Left ventricle myocardium inferior (tissue), 1 donor: ENCODE measurements around the gene LIN7B. TPM values are rescaled to one million over a fixed set of nuclear protein-coding genes. Genes with fewer than 3 reads are reported as not detected.

ENCODE experiments used
- DNase-seq: peaks from one replicate; pipeline ENCODE4 v3.0.0-alpha.2; 2020
- H3K27ac ChIP-seq: fragments of 200-600 bp; replicated peaks from 2 replicates; pipeline ENCODE4 v1.8.0; 2021
- H3K27me3 ChIP-seq: fragments of 200-600 bp; 2 replicates; pipeline ENCODE4 v1.8.0; 2021; ENCODE audit warnings: low read depth
- H3K36me3 ChIP-seq: fragments of 200-600 bp; 2 replicates; pipeline ENCODE4 v1.8.0; 2021
- H3K4me1 ChIP-seq: fragments of 200-600 bp; 2 replicates; pipeline ENCODE4 v1.8.0; 2021
- H3K4me3 ChIP-seq: fragments of 200-600 bp; 2 replicates; pipeline ENCODE4 v1.8.0; 2021; ENCODE audit warnings: mild to moderate bottlenecking, moderate library complexity
- H3K9me3 ChIP-seq: fragments of 200-600 bp; replicated peaks from 2 replicates; pipeline ENCODE4 v1.8.0; 2021
- intact Hi-C: fragments of 100-400 bp; cut with micrococcal nuclease; formaldehyde crosslinking; loops from one replicate; pipeline ENCODE4 v1.11.0; 2022
- total RNA-seq: library from RNA; stranded (reverse); fragmentation: NEBNext Ultra II Directional; extraction: Animal tissue kit (Norgen Biotek cat#: 25700); gene quantifications from one replicate; pipeline ENCODE4 v1.2.1, GENCODE V29; 2021
- TF ChIP-seq, protein P1 (sequence below): fragments of 200-600 bp; IDR thresholded peaks from 2 replicates; pipeline ENCODE4 v1.8.0; 2021; ENCODE audit warnings: antibody characterized with exemption, mild to moderate bottlenecking, borderline replicate concordance
- donor health status: DM: no; HTN: yes; CAD: no; lungs with severe emphysema.

LIN7B gene
- total RNA-seq, 1 donor from 2014 or later: 23.4 TPM

GRCh38 chr19:49086296-49086695 lies 27.9 kb upstream of the LIN7B start:
- H3K27ac ChIP-seq: peak overlapping the region; percentile 86
- DNase-seq: no peak
- H3K4me1 ChIP-seq: peaks cover 45% of the 10 kb centered on the region
- no peaks in the 10 kb centered on the region for H3K27me3 ChIP-seq
- TF ChIP-seq, protein P1, sequence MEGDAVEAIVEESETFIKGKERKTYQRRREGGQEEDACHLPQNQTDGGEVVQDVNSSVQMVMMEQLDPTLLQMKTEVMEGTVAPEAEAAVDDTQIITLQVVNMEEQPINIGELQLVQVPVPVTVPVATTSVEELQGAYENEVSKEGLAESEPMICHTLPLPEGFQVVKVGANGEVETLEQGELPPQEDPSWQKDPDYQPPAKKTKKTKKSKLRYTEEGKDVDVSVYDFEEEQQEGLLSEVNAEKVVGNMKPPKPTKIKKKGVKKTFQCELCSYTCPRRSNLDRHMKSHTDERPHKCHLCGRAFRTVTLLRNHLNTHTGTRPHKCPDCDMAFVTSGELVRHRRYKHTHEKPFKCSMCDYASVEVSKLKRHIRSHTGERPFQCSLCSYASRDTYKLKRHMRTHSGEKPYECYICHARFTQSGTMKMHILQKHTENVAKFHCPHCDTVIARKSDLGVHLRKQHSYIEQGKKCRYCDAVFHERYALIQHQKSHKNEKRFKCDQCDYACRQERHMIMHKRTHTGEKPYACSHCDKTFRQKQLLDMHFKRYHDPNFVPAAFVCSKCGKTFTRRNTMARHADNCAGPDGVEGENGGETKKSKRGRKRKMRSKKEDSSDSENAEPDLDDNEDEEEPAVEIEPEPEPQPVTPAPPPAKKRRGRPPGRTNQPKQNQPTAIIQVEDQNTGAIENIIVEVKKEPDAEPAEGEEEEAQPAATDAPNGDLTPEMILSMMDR: no peak
- peaks cover 33% of the 10 kb centered on the region for H3K36me3 ChIP-seq
- H3K4me3 ChIP-seq: peak overlapping the region; percentile 89
- no peaks in the 10 kb centered on the region for H3K9me3 ChIP-seq
- intact Hi-C loops: no loop called here

- H3K4me1 ChIP-seq: peaks cover 52% of the 10 kb centered on the region
- H3K9me3 ChIP-seq: no peaks in the 10 kb centered on the region
- no peak for DNase-seq
- H3K36me3 ChIP-seq: peaks cover 73% of the 10 kb centered on the region
- H3K27me3 ChIP-seq: no peaks in the 10 kb centered on the region
- TF ChIP-seq, protein P1: no peak
- intact Hi-C loops: no loop called here
- no peak overlapping the region for H3K4me3 ChIP-seq
- H3K27ac ChIP-seq: no peak overlapping the region
These were observed 22.7 kb upstream of the LIN7B start for GRCh38 chr19:49091391-49092038.

DNA sequence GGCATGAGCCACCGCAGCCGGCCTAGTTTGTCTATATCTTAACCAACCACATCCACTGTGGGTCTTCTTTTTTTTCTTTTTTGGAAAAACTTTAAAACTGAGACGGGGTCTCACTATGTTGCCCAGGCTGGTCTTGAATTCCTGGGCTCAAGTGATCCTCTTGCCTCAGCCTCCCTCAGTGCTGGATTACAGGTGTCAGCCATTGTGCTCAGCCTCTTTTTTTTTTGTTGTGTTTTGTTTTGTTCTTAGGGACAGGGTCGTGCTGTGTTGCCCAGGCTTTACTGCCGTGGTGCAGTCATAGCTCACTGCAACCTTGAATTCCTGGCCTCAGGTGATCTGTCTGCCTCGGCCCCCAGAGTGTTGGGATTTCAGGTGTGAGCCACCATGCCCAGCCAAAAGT lies 21.5 kb upstream of the LIN7B start:
- Histone ChIP-seq H3K9me3 (no peaks in the 10 kb centered on the region), H3K36me3 (peaks cover 75% of the 10 kb centered on the region), H3K27ac (no peak overlapping the region), H3K4me1 (peaks cover 47% of the 10 kb centered on the region), H3K4me3 (no peak overlapping the region), H3K27me3 (no peaks in the 10 kb centered on the region)
- intact Hi-C loops: no loop called here
- TF ChIP-seq, protein P1: no peak
- DNase-seq: no peak

- peaks cover 82% of the 10 kb centered on the region for H3K36me3 ChIP-seq
- intact Hi-C loops: loop anchor here (5.0 kb wide), 1 partner anchor 108 kb away; no protein-coding TSS in a partner anchor
- H3K27ac ChIP-seq: peak overlapping the region; percentile 63
- no peak overlapping the region for H3K4me3 ChIP-seq
- no peaks in the 10 kb centered on the region for H3K9me3 ChIP-seq
- TF ChIP-seq, protein P1: no peak
- peaks cover 38% of the 10 kb centered on the region for H3K4me1 ChIP-seq
- peak; percentile 69 for DNase-seq
- no peaks in the 10 kb centered on the region for H3K27me3 ChIP-seq
These were observed 19.4 kb upstream of the LIN7B start for GRCh38 chr19:49094505-49095482.

DNA sequence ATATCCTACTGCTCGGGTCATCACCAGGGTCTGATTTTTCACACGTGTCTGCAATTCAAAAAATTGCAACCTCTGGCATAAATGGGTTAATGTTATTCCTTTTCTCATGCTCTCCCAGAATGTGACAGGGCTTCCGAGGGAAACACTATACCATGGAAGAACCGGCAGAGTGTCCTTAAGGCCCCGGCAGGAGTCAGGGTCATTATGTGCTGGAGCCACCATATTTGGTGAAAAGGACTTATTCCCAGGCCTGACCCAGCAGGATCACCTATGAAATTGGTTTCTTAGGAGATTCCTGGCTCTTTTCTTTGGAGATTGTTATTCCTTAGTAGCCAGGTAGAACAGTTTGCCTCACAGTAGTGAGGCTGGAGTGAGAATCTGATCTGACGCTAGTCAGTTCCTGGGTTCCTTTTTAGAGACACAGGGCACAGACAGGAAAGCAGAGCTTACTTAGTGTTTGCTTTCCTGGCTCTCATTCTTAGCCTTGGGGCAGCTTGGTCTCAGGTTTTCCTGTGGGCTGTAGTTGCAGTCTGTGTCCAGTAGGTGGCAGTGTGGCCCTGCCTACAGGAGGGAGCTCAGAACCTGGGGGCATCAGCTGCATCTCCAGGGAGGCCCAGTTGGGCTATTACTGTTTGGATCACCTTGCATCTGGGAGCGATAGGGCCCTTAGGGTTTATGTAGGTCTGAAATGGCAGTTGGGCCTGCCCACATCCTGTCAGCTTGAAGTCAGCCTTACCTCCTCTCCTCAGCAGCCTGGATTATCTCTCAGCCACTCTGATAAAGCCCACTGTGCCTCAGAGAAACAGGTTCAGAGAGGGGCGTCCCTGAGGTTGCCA lies 16.5 kb upstream of the LIN7B start:
- Histone ChIP-seq H3K27me3 (no peaks in the 10 kb centered on the region), H3K27ac (no peak overlapping the region), H3K9me3 (no peaks in the 10 kb centered on the region), H3K36me3 (peaks cover 82% of the 10 kb centered on the region), H3K4me3 (no peak overlapping the region), H3K4me1 (peaks cover 38% of the 10 kb centered on the region)
- TF ChIP-seq, protein P1: peak; percentile 100
- intact Hi-C loops: loop anchor here (5.0 kb wide), 1 partner anchor 105 kb away; no protein-coding TSS in a partner anchor
- peak; percentile 51 for DNase-seq
